ENCODE data around the gene GALNT17.

The GALNT17 gene

GRCh38 chr7:71461572-71461971, 329.6 kb downstream of the GALNT17 start:
- no peak for DNase-seq (ENCODE audit: low read depth)

GRCh38 chr7:71465741-71466189, 333.8 kb downstream of the GALNT17 start:
- DNase-seq (ENCODE audit: low read depth): no peak

GRCh38 chr7:71466448-71467145, 334.7 kb downstream of the GALNT17 start:
- DNase-seq (ENCODE audit: low read depth): no peak

- no peak for DNase-seq (ENCODE audit: low read depth)
Measured at GRCh38 chr7:71470326-71470725, 338.4 kb downstream of the GALNT17 start.

- DNase-seq (ENCODE audit: low read depth): no peak
Measured at GRCh38 chr7:71470830-71471229, 338.9 kb downstream of the GALNT17 start.

- DNase-seq (ENCODE audit: low read depth): no peak
Measured at GRCh38 chr7:71472962-71473361, 341.0 kb downstream of the GALNT17 start.

GRCh38 chr7:71473366-71473967, 341.5 kb downstream of the GALNT17 start:
- DNase-seq (ENCODE audit: low read depth): no peak

GRCh38 chr7:71477441-71477840, 345.5 kb downstream of the GALNT17 start:
- DNase-seq (ENCODE audit: low read depth): no peak

- no peak for DNase-seq (ENCODE audit: low read depth)
Measured at GRCh38 chr7:71479231-71479630, 347.3 kb downstream of the GALNT17 start.

GRCh38 chr7:71480791-71481190, 348.8 kb downstream of the GALNT17 start:
- no peak for DNase-seq (ENCODE audit: low read depth)

- no peak for DNase-seq (ENCODE audit: low read depth)
Measured at GRCh38 chr7:71482284-71482683, 350.3 kb downstream of the GALNT17 start.

- DNase-seq (ENCODE audit: low read depth): no peak
Measured at GRCh38 chr7:71484380-71484779, 352.4 kb downstream of the GALNT17 start.

- DNase-seq (ENCODE audit: low read depth): no peak
Measured at GRCh38 chr7:71485586-71485985, 353.6 kb downstream of the GALNT17 start.

- DNase-seq (ENCODE audit: low read depth): no peak
Measured at GRCh38 chr7:71486414-71486813, 354.5 kb downstream of the GALNT17 start.

- DNase-seq (ENCODE audit: low read depth): no peak
Measured at GRCh38 chr7:71486856-71487628, 355.1 kb downstream of the GALNT17 start.

GRCh38 chr7:71488308-71488707, 356.4 kb downstream of the GALNT17 start:
- DNase-seq (ENCODE audit: low read depth): no peak

- no peak for DNase-seq (ENCODE audit: low read depth)
Measured at GRCh38 chr7:71491336-71491735, 359.4 kb downstream of the GALNT17 start.

- no peak for DNase-seq (ENCODE audit: low read depth)
Measured at GRCh38 chr7:71495828-71496227, 363.9 kb downstream of the GALNT17 start.

GRCh38 chr7:71497256-71497946, 365.5 kb downstream of the GALNT17 start:
- no peak for DNase-seq (ENCODE audit: low read depth)

GRCh38 chr7:71498381-71498780, 366.4 kb downstream of the GALNT17 start:
- DNase-seq (ENCODE audit: low read depth): no peak

- DNase-seq (ENCODE audit: low read depth): no peak
Measured at GRCh38 chr7:71504697-71505441, 372.9 kb downstream of the GALNT17 start.

- DNase-seq (ENCODE audit: low read depth): no peak
Measured at GRCh38 chr7:71506822-71507221, 374.9 kb downstream of the GALNT17 start.
